ENCODE results near the gene IPCEF1. TPM values are rescaled to one million over a fixed set of nuclear protein-coding genes. Genes with fewer than 3 reads are reported as not detected.

IPCEF1 gene
- total and polyA plus RNA-seq, 3 donors from 2014 or later, result 3.6 to 4.8 (median 4.2) TPM

DNA sequence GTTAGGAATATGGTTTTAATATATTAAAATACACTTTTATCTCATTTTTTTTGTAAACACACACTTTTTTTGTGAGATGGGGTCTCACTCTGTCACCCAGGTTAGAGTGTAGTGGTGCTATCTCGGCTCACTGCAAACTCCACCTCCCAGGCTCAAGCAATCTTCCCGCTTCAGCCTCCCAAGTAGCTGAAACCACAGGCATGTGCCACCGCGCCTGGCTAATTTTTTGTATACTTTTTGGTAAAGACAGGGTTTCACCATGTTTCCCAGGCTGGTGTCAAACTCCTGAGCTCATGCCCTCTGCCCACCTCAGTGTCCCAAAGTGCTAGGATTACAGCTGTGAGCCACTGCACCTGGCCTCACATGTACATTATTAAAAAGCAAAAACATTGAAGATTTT lies 10.8 kb downstream of the IPCEF1 start:
- Histone ChIP-seq H3K36me3 (ENCODE audit: low read depth, missing control alignments) (no peaks in the 10 kb centered on the region), H3K27me3 (no peaks in the 10 kb centered on the region), H3K27ac (no peak overlapping the region), H3K4me3 (no peak overlapping the region), H3K4me1 (no peaks in the 10 kb centered on the region), H3K9me3 (no peaks in the 10 kb centered on the region)
- no peak for DNase-seq
- intact Hi-C loops (cut with DNase I; ENCODE audit: low total_unique reads), result no loop called here
- 87 to 96% methylated on average over 4 of the region's 4 CpGs for WGBS, 2 donors
- no peak for TF ChIP-seq POLR2A (IDR thresholded peaks at IDR 0.05)
- TF ChIP-seq, protein P1, sequence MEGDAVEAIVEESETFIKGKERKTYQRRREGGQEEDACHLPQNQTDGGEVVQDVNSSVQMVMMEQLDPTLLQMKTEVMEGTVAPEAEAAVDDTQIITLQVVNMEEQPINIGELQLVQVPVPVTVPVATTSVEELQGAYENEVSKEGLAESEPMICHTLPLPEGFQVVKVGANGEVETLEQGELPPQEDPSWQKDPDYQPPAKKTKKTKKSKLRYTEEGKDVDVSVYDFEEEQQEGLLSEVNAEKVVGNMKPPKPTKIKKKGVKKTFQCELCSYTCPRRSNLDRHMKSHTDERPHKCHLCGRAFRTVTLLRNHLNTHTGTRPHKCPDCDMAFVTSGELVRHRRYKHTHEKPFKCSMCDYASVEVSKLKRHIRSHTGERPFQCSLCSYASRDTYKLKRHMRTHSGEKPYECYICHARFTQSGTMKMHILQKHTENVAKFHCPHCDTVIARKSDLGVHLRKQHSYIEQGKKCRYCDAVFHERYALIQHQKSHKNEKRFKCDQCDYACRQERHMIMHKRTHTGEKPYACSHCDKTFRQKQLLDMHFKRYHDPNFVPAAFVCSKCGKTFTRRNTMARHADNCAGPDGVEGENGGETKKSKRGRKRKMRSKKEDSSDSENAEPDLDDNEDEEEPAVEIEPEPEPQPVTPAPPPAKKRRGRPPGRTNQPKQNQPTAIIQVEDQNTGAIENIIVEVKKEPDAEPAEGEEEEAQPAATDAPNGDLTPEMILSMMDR (IDR thresholded peaks at IDR 0.05), result no peak

DNA sequence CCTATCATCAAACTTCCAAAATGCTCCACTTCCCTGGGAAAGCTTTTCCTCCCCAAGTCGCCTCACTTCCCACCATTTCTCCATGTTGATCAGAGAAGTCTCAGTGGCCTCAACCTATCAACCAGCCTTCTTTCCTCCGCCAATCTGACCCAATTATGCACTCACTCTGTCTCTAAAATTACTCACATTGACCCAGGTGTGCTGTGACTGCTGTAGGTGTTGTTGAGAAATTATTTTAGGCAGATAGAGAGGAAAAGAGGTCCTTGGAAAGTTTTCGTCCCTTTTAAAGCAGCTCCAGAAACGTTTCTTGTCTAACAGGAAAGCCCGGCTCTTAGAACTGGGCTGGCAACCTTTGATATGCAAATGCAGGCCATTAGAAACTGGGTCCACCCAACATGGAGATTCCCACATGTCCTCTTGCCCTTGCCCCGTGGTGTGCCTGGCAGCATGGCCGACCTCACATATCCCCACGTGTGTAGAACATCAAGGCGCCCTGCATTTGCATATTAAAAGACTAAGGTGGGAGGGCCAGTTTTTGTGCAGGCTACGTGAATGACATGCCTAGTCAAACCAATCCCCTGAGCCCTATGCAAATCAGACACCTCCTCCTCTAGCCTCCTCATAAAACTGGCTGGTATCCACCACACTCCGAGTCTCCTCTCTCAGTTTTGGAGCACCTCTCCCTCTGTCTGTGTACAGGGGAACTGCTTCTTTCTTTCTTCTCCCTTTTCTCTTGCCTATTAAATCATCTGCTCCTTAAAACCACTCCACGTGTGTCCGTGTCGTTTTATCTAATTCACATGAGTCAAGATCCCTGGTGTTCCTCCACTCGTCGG lies 12.9 kb downstream of the IPCEF1 start:
- Histone ChIP-seq H3K27ac (no peak overlapping the region), H3K36me3 (ENCODE audit: low read depth, missing control alignments) (no peaks in the 10 kb centered on the region), H3K27me3 (no peaks in the 10 kb centered on the region), H3K4me3 (no peak overlapping the region), H3K4me1 (no peaks in the 10 kb centered on the region), H3K9me3 (no peaks in the 10 kb centered on the region)
- peak; percentile 61 for DNase-seq
- TF ChIP-seq, protein P1 (IDR thresholded peaks at IDR 0.05), result peak in 2 of 3 experiments; percentile 33 to 55
- no peak for TF ChIP-seq POLR2A (IDR thresholded peaks at IDR 0.05)
- intact Hi-C loops (cut with DNase I; ENCODE audit: low total_unique reads), result no loop called here
- WGBS, 2 donors, result 34 to 42% methylated on average over 16 of the region's 16 CpGs

DNA sequence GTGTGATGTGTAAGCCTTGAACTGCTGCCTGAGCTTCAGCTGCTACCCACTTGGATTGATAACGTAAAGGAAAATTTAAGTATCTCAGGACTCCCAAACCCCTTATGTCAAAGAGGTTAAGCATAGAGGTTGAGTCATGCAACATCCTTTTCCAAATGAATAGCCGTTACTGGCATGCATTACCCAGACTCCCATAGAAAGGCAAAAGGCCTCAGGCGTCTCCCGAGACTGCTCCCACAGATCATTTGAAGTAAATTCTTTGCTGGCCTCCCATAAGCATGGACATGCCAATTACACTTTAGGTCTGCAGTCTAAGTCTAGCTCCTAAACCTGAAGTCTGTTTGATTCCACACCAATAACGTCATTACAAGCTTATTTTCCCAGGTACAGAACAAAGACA lies 14.7 kb downstream of the IPCEF1 start:
- intact Hi-C loops (cut with DNase I; ENCODE audit: low total_unique reads), result no loop called here
- TF ChIP-seq POLR2A (IDR thresholded peaks at IDR 0.05), result no peak
- TF ChIP-seq, protein P1 (IDR thresholded peaks at IDR 0.05), result no peak
- H3K9me3 ChIP-seq, result no peaks in the 10 kb centered on the region
- WGBS, 2 donors, result 79% methylated on average over 5 of the region's 5 CpGs
- no peaks in the 10 kb centered on the region for H3K4me1 ChIP-seq
- no peaks in the 10 kb centered on the region for H3K36me3 ChIP-seq (ENCODE audit: low read depth, missing control alignments)
- DNase-seq, result no peak
- no peak overlapping the region for H3K27ac ChIP-seq
- H3K4me3 ChIP-seq, result no peak overlapping the region
- H3K27me3 ChIP-seq, result no peaks in the 10 kb centered on the region

DNA sequence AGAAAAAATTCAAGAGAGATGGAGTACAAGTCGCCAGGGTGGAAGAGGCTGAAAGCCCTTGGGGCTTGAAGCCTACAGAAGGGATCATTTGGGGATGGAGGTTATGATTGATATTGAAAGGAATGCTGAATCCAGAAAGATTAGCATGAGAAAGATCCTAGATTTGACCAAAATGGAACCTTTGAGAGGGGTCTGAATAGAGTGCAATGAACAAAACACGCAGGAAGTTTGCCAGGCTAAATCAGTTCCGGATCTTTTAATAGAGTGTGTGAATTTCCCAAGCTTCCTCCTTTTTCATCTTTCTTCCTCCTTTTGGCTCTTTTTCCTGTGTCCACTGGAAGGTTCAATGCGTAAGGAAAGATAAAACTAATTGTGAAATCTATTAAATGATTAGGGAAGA lies 15.3 kb downstream of the IPCEF1 start:
- Histone ChIP-seq H3K27ac (no peak overlapping the region), H3K9me3 (no peaks in the 10 kb centered on the region), H3K36me3 (ENCODE audit: low read depth, missing control alignments) (no peaks in the 10 kb centered on the region), H3K4me1 (no peaks in the 10 kb centered on the region), H3K4me3 (no peak overlapping the region), H3K27me3 (no peaks in the 10 kb centered on the region)
- no peak for DNase-seq
- intact Hi-C loops (cut with DNase I; ENCODE audit: low total_unique reads), result no loop called here
- TF ChIP-seq, protein P1 (IDR thresholded peaks at IDR 0.05), result no peak
- TF ChIP-seq POLR2A (IDR thresholded peaks at IDR 0.05), result no peak
- 66 to 78% methylated on average over 4 of the region's 4 CpGs for WGBS, 2 donors

All from testis (tissue), 3 donors.